ENCODE results near the gene SNAPC2.

Gene SNAPC2

GRCh38 chr19:7965259-7965841 lies 45.2 kb downstream of the SNAPC2 start:
- H3K4me3 ChIP-seq (ENCODE audit: low read length): no peak overlapping the region
- no peak for TF ChIP-seq ZNF274 (IDR thresholded peaks at IDR 0.05; ENCODE audit: low read depth, low read length)

- no peak for TF ChIP-seq ZNF274 (IDR thresholded peaks at IDR 0.05; ENCODE audit: low read depth, low read length)
- no peak overlapping the region for H3K4me3 ChIP-seq (ENCODE audit: low read length)
These were observed 46.0 kb downstream of the SNAPC2 start for GRCh38 chr19:7965921-7966665.

GRCh38 chr19:7968008-7968795 lies 48.1 kb downstream of the SNAPC2 start:
- H3K4me3 ChIP-seq (ENCODE audit: low read length): no peak overlapping the region
- no peak for TF ChIP-seq ZNF274 (IDR thresholded peaks at IDR 0.05; ENCODE audit: low read depth, low read length)

- no peak for TF ChIP-seq ZNF274 (IDR thresholded peaks at IDR 0.05; ENCODE audit: low read depth, low read length)
- H3K4me3 ChIP-seq (ENCODE audit: low read length): no peak overlapping the region
These were observed 48.8 kb downstream of the SNAPC2 start for GRCh38 chr19:7968796-7969554.

- no peak for TF ChIP-seq ZNF274 (IDR thresholded peaks at IDR 0.05; ENCODE audit: low read depth, low read length)
- no peak overlapping the region for H3K4me3 ChIP-seq (ENCODE audit: low read length)
These were observed 49.4 kb downstream of the SNAPC2 start for GRCh38 chr19:7969555-7969939.

- TF ChIP-seq ZNF274 (IDR thresholded peaks at IDR 0.05; ENCODE audit: low read depth, low read length): no peak
- H3K4me3 ChIP-seq (ENCODE audit: low read length): no peak overlapping the region
These were observed 50.7 kb downstream of the SNAPC2 start for GRCh38 chr19:7970716-7971448.

- no peak overlapping the region for H3K4me3 ChIP-seq (ENCODE audit: low read length)
- TF ChIP-seq ZNF274 (IDR thresholded peaks at IDR 0.05; ENCODE audit: low read depth, low read length): no peak
These were observed 51.7 kb downstream of the SNAPC2 start for GRCh38 chr19:7971553-7972520.
